Measurements from ENCODE around the gene BLOC1S6.

BLOC1S6 gene

DNA sequence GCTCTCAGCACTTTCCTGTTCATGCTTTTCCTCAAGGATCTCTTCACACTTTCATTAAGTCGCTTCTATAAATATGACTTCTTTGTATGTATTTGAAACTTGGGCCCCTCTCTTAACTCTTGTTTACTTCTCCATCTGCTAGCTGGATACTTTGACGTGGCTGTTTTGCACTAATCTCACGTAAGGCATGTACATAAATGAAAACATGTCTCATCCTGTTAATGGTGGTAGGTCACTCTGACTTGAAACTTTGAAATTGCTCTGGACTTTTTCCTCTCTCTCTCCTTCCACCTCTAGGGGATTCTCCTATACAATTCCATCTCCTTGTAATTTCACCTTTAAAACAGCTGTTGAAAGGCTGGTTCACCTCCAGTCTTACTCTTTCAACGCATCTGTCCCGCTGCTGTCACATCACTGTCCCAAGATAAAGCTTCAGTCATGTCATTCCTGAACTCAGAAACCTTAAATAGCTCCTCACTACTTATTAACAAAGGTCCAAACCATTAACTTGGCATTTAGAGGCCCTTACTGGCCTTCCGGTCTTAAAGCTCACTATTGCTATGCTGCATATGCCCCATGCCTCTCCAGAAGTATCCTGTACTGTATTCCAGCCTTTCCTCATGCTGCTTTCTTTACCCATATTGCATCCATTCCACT lies 1.2 kb downstream of the BLOC1S6 start:
- no peak for DNase-seq

DNA sequence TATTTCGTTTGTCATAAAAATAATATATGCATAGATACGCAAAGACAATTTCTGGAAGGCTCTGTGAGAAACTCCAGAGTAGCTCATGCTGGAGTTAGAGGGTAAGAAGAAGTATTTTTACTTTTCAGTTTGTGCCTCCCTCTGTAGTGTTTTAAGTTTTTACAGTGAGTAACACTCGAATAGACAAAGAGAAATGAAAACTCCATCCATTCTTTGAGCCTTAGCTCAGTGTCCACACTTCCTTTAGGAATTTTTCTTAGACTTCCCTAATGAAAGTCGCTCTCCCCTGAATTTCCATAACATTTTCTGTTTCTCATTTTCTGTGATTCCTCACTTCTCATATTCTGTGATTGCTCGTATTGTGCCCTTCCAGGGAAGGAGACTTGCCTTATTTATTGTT lies 2.1 kb downstream of the BLOC1S6 start:
- DNase-seq = no peak

DNA sequence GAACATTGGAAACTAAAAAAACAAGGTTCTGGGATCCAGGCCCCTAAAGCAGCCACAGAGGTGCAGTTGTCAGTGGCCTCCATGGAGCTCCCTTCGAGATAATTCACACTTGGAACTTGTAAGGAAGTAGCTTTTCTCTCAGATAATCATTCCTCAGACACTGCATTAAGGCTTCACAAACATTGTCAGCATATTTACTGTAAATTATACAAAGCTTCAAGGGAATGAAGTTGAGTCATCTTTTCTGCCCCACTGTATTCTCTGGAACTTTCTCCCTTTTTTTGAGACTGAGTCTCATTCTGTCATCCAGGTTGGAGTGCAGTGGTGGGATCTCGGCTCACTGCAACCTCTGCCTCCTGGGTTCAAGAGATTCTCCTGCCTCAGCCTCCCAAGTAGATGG lies 7.1 kb downstream of the BLOC1S6 start:
- no peak for DNase-seq

DNA sequence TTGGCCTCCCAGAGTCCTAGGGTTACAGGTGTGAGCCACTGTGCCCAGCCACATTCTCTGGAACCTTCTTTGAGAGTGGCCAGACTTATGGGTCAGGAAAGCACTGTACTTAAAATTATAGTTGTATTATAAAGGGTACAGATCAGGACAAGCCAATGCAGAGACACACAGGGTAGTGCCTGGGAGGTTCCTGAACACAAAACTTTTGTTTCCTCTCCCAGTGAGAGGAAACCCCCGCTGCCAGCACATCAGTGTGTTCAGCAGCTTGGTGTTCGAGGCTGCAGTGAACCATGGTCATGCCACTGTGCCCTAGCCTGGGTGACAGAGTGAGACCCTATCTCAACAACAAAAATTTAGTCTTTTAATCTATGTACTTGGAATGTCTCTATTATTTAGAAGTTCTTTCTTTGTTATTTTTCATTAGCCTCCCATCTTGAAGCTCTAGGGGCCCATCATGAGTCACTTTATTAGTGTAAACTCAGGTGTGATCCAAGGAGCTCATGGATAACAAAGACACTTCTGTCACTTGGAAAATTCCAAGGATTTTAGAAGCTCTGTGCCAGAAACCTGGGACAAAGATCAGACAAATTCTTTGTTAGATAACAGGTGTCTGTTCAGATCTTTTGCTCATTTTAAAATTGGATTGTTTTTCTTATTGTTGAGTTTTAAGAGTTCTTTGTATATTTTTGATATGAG lies 7.8 kb downstream of the BLOC1S6 start:
- DNase-seq = no peak

DNA sequence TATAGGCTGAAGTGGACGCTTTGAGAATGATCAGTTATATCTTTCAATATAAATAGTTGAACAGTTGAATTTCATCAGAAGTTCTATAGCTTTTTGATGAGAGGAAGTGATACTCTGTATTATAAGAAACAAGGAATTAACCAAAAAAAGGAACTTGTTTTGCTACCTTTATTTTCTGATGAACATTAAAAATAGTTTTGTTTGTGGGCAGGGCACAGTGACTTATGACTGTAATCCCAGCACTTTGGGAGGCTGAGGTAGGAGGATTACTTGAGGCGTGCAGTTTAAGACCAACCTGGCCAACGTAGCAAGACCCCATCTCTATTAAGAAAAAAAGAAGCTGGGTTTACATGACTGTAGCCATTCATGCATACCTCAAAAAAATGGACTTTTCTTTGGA lies 16.7 kb downstream of the BLOC1S6 start:
- DNase-seq = no peak

DNA sequence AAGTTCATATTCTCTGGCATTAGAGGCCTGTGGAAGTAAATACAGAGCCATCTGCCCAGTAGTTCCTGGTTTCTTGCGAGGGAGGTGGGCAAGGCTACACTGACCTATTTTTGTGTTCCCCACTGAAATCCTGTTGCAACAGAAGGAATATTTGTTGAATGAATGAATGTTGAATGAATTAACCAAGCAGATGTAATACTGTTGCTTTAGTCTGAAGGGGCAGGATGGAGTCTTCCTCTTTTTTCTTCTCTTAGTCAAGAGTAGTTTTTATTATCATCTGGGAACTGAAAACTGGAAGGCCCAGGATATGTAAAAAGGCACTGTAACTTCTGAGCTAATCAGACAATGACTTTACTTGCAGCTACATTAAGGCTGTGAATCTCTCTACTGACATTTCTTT lies 17.1 kb downstream of the BLOC1S6 start:
- DNase-seq = no peak

DNA sequence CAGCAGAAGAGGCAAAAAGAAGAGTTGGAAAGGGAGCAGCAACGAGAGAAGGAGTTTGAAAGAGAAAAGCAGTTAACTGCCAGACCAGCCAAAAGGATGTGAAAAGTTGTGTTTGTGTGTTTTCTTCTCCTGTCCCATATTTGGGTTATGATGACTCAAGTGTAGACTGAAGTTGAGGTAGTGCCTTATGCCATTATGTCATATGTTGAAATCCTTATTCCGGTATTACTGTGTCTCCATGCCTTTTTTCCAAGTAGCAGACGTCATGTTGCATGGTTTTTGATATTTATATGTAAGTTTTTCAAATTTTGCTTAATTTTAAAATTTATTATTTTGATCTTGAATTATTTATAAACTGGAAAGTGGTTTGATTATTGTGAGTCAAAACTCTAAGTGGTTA lies 19.2 kb downstream of the BLOC1S6 start:
- DNase-seq = no peak

DNA sequence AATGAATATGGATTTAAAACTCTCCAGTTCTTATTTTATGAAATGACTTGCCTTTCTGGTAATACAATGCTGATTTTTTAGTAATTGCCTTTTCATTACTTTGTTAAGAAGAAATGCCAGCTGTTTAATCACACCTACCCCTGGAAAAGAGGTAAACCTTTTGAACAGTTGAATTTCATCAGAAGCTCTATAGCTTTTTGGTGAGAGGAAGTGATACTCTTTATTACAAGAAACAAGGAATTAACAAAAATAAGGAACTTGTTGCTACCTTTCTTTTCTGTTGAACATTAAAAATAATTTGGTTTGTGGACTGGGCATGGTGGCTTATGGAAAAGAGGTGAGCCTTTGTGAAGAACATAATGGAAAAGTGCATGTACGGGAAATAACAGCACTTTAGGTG lies 19.7 kb downstream of the BLOC1S6 start:
- DNase-seq = no peak

DNA sequence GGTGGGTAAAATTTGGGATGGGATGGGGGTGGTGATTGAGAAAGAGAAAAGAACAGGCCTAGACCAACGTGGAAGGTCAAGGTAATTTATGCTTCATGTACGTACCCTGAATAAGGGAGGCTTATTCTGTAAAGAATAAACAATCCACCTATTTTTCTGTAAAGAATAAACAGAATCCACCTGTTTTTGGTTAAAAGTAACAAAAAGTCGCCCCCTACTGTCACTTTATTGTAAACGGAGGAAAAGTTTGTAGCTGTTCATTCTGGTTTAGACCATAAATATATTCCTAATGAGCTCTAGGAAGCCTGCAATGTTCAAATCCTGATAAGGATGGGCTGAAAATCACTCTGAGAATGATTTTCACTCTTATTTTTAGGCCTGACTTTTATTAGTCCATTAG lies 24.1 kb downstream of the BLOC1S6 start:
- DNase-seq = no peak

DNA sequence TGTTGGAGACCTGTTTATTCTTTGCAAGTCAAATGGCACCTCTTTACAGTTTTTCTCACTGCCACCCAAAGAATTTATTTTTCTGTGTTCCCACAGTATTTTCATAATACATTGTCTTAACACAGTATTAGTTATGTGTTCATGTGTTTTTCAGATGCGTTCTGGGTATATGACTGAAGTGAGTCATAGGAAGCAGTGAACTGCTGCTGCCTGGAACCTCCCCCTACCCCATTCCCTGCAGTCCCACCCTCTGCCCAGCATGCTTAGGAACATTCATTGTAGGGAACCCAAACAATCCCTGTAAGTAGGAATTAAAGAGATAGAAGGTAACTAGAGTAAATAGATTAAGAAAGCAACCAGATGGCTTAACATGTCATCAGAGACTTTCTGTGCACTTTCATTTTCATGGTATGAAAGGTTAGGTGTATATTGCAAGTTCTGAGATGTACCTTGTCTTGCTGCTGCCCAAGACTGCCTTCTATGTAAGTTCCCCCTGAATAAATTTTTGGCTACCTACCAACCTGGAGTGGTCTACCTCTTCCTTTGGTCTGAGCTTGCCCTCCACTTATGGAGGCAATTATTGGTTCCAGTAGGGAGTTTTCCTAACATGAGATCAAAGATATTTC lies 25.7 kb downstream of the BLOC1S6 start:
- no peak for DNase-seq

DNA sequence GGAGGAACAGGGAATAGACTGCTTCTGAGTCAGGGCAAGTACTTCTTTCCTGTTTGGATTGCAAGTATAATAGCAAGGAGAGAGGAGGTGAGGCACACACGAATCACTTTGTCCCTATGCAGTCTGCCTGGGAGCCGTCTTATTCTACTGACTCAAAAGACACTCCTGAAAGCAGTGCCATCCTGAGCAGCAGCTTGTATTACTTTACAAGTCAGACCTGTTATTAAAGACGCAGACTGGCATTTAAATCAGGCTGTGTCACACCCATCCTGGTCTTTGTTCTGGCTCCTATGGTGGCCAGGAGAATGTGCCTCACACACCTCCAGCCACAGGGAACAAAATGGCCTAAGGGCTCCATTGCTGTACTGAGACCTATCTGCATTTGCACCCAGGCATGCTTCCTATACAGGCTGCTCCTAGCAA lies 29.7 kb downstream of the BLOC1S6 start:
- no peak for DNase-seq

DNA sequence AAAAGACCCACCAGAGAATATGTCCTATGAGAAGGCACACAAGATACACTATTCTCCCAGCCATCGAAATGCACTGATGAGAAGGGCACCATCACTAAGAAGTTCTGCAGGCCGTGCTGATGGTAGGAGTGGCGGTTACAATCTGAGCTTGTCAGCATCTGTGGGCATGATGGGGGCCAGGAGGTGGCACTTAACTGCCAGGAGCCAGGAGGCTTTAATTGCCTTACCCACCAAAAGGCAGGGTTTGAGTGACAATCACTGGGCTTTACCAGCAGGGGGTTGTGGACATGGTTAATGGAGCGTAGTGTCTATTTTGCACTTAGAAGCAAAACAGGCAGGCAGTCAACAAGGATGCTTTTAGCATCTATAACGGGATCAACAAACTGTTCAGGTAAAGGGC lies 31.6 kb downstream of the BLOC1S6 start:
- DNase-seq = no peak

DNA sequence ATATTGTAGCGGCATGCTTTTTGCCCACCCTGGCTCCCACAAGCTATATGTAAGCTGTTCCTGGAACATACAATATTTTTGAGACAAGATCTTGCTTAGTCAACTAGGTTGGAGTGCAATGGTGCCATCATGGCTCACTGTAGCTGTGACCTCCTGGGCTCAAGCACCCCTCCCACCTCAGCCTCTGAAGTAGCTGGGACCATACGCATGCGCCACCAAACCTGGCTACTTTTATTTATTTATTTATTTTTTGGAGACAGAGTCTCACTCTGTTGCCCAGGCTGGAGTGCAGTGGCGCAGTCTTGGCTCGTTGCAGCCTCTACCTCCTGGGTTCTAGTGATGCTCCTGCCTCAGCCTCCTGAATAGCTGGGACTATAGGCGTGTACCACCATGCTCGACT lies 41.0 kb downstream of the BLOC1S6 start:
- no peak for DNase-seq

DNA sequence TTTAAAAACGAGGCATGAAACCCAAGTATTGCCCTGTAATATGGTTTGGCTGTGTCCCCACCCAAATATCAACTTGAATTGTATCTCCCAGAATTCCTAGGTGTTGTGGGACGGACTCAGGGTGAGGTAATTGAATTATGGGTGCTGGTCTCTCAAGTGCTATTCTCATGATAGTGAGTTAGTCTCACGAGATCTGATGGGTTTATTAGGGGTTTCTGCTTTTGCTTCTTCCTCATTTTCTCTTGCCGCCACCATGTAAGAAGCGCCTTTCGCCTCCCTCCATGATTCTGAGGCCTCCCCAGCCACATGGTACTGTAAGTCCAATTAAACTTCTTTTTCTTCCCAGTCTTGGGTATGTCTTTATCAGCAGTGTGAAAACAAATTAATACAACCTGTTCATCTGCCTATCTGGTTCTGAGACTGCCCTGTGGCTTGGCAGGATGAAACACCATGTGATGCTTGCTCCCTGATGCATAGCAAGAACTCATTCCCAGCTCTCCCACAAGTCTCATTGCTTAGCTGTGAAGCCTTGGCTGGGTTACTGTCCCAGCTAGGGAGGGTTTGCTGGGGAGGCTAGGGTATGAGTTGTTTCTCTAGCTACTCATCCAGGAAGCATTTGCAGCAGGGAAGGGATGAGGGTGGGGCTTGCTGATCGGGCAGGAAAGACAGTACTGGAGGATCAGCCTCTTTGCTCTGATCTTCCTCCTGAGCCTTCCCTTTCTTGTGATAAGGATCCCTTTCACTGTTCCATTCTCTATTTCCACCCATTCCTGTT lies 43.9 kb downstream of the BLOC1S6 start:
- DNase-seq = no peak

DNA sequence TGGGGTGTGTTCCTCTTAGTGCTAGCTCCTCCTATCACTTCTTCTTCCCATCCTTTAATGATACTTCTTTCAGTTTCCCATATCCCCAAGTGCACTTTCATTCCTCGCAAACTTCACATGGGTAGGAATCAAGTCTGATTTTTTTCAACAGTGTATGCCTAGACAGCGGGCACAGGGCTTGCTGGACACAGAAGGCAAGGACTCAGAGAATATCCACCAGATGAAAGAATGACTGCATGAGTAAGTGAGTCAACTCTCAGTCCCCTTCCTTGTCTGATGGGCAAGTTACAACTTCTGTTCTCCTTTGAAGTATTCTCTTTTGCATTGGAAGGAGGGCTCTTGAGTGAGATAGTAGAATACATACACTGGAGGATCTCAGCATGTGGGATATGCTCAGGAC lies 44.6 kb downstream of the BLOC1S6 start:
- DNase-seq = no peak

DNA sequence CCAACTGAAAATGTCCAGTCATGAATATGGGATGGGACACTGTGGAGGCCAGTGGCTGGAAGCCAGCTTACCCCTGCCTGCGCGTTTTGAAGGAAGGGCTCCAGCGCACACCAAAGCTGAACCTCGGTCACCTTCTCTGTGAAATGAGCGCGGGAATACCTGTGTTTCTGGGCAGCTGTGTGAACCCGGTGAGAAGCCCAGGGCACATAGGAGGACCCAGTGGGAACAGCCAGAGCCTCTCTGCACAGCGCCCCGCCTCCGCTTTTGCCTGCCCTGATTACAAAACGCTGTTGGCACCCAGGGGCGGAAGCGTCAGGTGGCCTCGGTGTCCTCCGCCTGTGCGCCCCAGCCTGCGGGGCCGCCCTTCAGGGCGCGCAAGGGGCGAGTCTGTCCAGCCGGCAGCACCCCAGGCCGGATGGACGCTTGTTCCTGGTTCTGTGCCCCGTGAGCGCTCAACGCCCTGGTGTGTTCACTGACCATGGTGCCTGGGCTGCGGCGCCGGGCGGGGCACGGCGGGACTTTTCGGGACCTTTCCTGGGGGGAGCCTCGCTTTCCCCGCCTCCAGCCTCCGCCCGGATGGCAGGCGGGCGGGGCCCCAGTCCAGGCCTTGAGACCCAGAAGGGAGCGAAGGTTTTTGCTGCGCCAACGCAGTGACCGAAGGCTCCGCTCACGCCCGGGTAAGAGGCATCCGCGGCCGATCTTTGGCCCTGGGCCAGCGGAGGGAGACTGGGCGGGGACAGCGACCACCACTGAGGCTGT lies 47.4 kb downstream of the BLOC1S6 start, which contains the start of gene SQOR:
TSS of gene SQOR (plus strand) at position 598 of the 759 bp plus-strand sequence. CDS start 23,895 bp downstream, outside the sequence.
- DNase-seq = peak; percentile 46

DNA sequence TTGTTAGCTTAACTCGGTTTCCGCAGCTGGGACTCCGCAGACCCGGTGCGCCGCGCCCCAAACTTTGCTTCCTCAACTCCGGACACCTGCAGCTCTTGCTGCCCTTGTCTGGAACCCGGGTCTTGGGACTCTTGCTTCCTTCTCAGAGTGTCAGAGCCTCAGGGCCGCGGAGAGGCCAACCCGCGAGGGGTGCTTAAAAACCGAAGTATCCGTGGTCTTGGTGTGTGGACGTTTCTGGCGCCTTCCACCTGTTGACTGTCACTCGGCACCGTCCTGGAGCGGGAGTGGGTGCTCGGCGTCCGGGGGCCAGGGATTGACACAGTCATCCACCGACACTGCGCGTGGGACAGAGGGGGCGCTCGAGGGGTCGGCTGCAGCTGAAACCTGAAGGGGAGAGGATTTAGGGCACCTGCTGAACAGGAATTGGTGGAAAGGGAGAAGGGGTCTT lies 48.0 kb downstream of the BLOC1S6 start:
- peak; percentile 59 for DNase-seq

DNA sequence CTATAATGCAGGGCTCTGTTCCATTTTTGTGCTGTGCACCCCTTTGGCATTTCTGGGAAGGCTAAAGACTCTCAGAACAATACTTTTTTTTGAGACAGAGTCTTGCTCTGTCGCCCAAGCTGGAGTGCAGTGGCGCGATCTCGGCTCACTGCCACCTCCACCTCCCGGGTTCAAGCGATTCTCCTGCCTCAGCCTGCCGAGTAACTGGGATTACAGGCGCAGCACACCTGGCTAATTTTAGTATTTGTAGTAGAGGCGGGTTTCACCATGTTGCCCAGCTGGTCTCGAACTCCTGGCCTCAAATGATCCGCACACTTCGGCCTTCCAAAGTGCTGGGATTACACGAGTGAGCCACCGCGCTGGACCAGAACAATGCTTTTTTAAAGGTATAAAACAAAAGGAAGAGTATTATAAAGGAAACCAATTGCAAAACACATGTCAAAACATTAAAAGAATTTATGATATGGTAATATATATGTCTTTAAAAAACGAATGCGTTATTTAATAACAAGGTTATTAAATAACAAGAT lies 48.6 kb downstream of the BLOC1S6 start:
- DNase-seq = no peak

DNA sequence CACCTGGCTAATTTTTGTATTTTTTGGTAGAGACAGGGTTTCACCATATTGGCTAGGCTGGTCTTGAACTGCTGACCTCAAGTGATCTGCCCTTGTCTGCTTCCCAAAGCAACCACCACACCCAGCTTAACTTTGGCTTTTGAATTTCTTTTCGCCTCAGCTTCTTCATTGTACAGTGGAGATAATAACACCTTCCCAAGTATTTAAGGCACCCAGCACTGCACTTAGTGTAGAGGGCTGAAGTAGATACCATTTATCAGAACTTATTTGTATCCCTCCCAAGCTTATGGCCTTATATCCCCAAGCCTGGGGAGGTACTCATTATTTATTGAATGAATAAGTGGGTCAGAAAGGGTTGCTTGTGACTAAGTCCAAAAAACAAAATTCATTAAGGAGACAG lies 50.0 kb downstream of the BLOC1S6 start:
- no peak for DNase-seq

DNA sequence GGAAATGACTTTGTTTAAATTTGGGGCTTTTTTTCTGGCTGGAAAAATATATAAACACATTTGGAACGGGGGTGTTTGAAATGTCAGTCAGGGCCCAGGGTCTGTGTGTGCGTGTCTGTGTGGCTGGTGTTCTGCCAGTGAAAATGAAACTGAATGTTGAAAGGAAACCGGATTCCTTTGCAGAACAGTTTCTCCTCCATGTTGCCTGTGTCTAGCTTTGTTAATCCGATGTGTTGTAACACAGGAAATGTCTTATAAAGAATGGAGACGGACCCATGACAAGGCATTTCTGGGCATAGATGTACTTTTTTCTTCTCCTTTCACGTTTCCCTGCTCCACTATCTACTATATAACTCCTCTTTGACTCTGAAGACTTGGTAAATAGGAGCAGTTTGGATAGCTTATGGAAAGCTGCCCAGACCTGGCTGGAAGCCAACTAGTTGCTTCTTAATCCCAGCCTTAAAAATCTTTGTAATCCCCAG lies 50.4 kb downstream of the BLOC1S6 start:
- peak; percentile 9 for DNase-seq

DNA sequence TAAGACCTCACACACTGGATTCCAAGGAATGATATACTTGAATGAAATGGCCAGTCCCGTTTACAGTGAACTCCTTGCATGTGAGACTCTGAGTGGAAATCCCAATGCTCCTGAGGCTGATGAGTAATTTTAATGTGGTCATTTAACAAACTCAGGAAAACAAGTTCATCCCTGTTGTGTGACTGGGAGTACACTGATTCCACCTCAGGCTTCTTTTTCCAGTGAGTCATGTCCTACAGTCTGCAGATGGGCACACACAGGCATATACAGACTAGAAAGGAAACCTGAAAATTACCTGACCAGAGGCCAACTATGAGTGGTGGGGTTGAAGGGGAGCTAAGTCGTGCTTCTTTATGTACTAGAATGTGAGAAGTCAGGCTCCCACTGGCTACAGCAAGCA lies 53.4 kb downstream of the BLOC1S6 start:
- DNase-seq = no peak

DNA sequence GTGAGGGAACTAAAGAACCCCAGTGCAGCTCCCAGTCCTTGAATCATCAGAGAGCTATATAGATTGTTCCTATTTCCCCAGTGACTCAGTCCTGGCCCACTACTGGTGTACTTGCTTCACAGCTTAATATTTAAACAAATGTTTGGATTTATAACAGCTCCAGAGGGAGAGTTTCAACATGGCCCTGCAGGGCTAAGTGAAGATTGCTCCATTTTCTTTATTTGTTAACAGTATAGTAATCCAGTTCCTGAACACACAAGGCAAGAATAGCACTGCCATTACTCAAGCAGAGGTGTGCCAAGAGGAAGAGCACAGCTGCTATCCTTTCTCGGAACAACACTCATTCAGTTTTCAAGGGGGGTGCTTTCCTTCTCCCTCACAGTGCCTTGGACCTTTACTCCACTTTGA lies 54.2 kb downstream of the BLOC1S6 start:
- no peak for DNase-seq

Data from T-helper 9 cell (primary cell).